ENCODE measurements around the gene RSAD2.

RSAD2 gene, protein sequence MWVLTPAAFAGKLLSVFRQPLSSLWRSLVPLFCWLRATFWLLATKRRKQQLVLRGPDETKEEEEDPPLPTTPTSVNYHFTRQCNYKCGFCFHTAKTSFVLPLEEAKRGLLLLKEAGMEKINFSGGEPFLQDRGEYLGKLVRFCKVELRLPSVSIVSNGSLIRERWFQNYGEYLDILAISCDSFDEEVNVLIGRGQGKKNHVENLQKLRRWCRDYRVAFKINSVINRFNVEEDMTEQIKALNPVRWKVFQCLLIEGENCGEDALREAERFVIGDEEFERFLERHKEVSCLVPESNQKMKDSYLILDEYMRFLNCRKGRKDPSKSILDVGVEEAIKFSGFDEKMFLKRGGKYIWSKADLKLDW

DNA sequence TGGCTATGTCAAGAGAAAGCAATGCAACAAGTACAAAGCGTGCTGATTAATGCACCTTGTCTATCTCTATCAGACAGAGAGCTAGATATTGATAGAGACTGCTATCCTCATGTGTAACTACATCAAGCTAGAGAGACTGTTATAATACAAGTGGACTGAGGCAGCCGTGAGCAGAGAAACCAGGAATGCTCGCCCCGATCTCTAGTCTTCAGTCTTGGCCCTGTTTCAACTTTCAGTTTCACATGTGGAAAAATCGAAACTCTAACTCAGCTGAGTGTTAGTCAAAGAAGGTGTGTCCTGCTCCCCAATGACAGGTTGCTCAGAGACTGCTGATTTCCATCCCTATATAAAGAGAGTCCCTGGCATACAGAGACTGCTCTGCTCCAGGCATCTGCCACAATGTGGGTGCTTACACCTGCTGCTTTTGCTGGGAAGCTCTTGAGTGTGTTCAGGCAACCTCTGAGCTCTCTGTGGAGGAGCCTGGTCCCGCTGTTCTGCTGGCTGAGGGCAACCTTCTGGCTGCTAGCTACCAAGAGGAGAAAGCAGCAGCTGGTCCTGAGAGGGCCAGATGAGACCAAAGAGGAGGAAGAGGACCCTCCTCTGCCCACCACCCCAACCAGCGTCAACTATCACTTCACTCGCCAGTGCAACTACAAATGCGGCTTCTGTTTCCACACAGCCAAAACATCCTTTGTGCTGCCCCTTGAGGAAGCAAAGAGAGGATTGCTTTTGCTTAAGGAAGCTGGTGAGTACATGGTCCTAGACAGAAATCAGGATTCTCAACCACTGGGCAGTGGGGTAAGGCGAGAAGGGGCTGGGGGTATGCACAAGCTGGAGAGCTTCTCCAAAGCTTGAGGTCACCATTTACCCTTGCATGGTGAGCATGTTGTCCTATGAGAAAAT, at the start of gene RSAD2:
RSAD2 (plus strand) TSS at position 376 of the 903 bp plus-strand sequence; CDS start at position 400, 24 bp downstream.
- TF ChIP-seq, protein P1, sequence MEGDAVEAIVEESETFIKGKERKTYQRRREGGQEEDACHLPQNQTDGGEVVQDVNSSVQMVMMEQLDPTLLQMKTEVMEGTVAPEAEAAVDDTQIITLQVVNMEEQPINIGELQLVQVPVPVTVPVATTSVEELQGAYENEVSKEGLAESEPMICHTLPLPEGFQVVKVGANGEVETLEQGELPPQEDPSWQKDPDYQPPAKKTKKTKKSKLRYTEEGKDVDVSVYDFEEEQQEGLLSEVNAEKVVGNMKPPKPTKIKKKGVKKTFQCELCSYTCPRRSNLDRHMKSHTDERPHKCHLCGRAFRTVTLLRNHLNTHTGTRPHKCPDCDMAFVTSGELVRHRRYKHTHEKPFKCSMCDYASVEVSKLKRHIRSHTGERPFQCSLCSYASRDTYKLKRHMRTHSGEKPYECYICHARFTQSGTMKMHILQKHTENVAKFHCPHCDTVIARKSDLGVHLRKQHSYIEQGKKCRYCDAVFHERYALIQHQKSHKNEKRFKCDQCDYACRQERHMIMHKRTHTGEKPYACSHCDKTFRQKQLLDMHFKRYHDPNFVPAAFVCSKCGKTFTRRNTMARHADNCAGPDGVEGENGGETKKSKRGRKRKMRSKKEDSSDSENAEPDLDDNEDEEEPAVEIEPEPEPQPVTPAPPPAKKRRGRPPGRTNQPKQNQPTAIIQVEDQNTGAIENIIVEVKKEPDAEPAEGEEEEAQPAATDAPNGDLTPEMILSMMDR (IDR thresholded peaks at IDR 0.05; ENCODE audit: insufficient read depth, low read depth, low read length, missing control alignments): no peak
- DNase-seq (ENCODE audit: low read depth): peak; percentile 50
- H3K4me3 ChIP-seq (ENCODE audit: low read length): peak within 1 kb of the TSS; percentile 19

DNA sequence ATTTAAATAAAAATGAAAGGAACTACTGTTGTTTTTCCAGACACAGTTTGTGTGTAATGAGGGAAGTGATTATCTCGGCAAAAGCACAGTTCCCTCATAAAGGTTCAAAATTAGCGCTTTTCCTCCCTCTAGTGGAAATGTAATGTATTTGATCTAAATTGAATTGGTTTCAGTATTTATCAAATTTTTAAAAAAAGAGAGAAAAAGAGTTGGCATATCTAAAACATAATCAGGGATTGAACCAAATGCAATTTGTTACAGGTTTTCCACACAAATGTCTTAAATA, 49.3 kb upstream of the RSAD2 start:
- no peak overlapping the region for H3K4me3 ChIP-seq (ENCODE audit: low read length)
- TF ChIP-seq, protein P1 (IDR thresholded peaks at IDR 0.05; ENCODE audit: insufficient read depth, low read depth, low read length, missing control alignments): peak; percentile 16
- no peak for DNase-seq (ENCODE audit: low read depth)

DNA sequence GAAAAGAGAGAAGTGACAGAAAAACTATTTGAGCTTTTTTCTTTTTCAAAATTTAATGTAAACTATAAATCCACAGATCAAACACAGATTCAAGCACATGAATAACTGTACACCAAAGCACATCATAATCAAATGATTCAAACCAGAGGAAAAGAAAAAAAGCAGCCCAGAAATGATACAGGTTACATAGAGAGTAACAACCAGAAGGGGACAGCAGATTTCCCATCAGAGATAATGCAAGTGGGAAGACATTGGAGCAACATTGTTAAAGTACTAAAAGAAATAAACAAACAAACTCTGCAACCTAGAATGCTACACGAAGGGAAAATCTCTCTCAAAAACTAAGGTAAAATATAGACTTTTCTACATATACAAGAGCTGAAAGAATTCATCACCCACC, 46.3 kb upstream of the RSAD2 start:
- TF ChIP-seq, protein P1 (IDR thresholded peaks at IDR 0.05; ENCODE audit: insufficient read depth, low read depth, low read length, missing control alignments): no peak
- no peak for DNase-seq (ENCODE audit: low read depth)

DNA sequence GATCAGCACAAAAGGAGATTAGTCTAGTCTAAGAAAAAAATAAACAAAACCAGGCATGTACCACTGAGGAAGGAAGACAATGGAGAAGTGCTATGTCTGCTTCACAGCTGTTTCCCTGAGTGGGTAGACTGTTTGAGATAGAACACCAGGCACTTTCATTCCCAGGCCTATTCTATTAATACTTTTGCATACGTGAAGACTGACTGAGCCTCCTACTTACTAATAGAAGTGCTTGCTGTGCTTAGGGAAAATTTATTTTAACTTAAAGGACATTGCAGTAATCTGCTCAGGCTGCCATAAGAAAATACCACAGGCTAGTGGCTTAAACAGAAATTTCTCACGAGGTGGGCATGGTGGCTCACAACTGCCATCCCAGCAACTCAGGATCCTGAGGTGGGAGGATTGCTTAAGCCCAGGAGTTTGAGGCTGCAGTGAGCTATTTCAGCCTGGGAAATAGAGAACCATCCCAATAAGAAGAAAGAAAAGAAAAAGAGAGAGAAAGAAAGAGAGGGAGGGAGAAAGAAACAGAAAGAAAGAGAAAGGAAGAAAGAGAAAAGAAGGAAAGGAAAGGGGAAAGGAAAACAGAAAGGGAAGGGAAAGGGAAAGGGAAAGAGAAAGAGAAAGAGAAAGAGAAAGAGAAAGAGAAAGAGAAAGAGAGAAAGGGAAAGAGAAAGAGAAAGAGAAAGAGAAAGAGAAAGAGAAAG, 44.8 kb upstream of the RSAD2 start:
- no peak overlapping the region for H3K4me3 ChIP-seq (ENCODE audit: low read length)
- TF ChIP-seq, protein P1 (IDR thresholded peaks at IDR 0.05; ENCODE audit: insufficient read depth, low read depth, low read length, missing control alignments): no peak
- DNase-seq (ENCODE audit: low read depth): no peak

More for the DNA sequence above, 46.3 kb upstream of the RSAD2 start:
- no peak overlapping the region for H3K4me3 ChIP-seq (ENCODE audit: low read length)

DNA sequence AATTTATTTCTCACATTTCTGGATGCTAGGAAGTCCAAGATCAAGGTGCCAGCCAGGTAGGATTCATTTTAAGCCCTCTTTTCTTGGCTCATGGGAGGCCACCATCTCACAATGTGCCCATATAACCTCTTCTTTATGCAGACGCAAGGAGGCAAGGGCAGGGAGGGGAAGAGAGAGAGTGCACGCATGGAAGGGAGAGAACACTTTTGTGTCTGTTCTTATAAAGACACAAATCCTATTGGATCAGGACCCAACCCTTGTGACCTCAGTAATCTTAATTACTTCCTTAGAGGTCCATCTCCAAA, 44.3 kb upstream of the RSAD2 start:
- no peak for DNase-seq (ENCODE audit: low read depth)
- TF ChIP-seq, protein P1 (IDR thresholded peaks at IDR 0.05; ENCODE audit: insufficient read depth, low read depth, low read length, missing control alignments): no peak
- no peak overlapping the region for H3K4me3 ChIP-seq (ENCODE audit: low read length)

DNA sequence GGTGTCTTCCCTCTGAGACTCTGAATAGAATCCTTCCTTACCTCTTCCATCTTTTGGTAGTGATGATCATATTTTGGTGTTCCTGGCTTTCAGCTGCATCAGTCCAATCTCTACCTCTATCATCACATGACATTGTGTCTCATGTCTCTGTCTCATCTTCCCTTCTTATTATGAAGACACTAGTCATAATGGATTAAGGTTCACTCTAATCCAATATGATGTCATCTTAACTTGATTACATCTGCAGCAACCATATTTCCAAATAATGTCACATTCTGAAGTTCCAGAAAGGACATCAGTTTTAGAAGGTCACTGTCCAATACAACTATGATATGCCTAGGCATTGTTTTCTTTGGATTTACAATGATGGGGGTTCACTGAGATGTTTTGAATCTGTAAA, 43.4 kb upstream of the RSAD2 start:
- DNase-seq (ENCODE audit: low read depth): no peak
- H3K4me3 ChIP-seq (ENCODE audit: low read length): no peak overlapping the region
- TF ChIP-seq, protein P1 (IDR thresholded peaks at IDR 0.05; ENCODE audit: insufficient read depth, low read depth, low read length, missing control alignments): no peak
